Activated naive CD8-positive, alpha-beta T cell treated with anti-CD3 and anti-CD28 coated beads for 36 hours (primary cell): Measurements from ENCODE around the gene MEST. TPM values are rescaled to one million over a fixed set of nuclear protein-coding genes. Genes with fewer than 3 reads are reported as not detected.
"Not testable (repeated sequence)": the region's sequence is repeated elsewhere in the genome, so short reads cannot be mapped to it uniquely, and the experiment has no call there.

ENCODE experiments used
- DNase-seq: peaks from one replicate; pipeline ENCODE4 v3.0.0; 2021
- H3K27ac Mint-ChIP-seq: one replicate; pipeline ENCODE4 v1.8.0; 2022; ENCODE audit warnings: mild to moderate bottlenecking, moderate library complexity, mixed read lengths
- H3K27me3 Mint-ChIP-seq: one replicate; pipeline ENCODE4 v1.8.0; 2022; ENCODE audit warnings: mild to moderate bottlenecking, mixed read lengths
- H3K36me3 Mint-ChIP-seq: one replicate; pipeline ENCODE4 v1.8.0; 2021; ENCODE audit warnings: mild to moderate bottlenecking, mixed read lengths
- H3K4me1 Mint-ChIP-seq: one replicate; pipeline ENCODE4 v1.8.0; 2021; ENCODE audit warnings: mixed read lengths
- H3K4me3 Mint-ChIP-seq: one replicate; pipeline ENCODE4 v1.8.0; 2022; ENCODE audit warnings: mild to moderate bottlenecking, moderate library complexity, mixed read lengths
- H3K9me3 Mint-ChIP-seq: one replicate; pipeline ENCODE4 v1.8.0; 2022; ENCODE audit warnings: mixed read lengths
- total RNA-seq, 2 experiments: library from RNA; stranded (reverse); gene quantifications; one replicate each; pipeline ENCODE4 v1.2.3, GENCODE V29; 2021

Gene MEST, protein sequence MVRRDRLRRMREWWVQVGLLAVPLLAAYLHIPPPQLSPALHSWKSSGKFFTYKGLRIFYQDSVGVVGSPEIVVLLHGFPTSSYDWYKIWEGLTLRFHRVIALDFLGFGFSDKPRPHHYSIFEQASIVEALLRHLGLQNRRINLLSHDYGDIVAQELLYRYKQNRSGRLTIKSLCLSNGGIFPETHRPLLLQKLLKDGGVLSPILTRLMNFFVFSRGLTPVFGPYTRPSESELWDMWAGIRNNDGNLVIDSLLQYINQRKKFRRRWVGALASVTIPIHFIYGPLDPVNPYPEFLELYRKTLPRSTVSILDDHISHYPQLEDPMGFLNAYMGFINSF
- total RNA-seq = 10 to 100 TPM; 15.1 to 18.4 TPM

DNA sequence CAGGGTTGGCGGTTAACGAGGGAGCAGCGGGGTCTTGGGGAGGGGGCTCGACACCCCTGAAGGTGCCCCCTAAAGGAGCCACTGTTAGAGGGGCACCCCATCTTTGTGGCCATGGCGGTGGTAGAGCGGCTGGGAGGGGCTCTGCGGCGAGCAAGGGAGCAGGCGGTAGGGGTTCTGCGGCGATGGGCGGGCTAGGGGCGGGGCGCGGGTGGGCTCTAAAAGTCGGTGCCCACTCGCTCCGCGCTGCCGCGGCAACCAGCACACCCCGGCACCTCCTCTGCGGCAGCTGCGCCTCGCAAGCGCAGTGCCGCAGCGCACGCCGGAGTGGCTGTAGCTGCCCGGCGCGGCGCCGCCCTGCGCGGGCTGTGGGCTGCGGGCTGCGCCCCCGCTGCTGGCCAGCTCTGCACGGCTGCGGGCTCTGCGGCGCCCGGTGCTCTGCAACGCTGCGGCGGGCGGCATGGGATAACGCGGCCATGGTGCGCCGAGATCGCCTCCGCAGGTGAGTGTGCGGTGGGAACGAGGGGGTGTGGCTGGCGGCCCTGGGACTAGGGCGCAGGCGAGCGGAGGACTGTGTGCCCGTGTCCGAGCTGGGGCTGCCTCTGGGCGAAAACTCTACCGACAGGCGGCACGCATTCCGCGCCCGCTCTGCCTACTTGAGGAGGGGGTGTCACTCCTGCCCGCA lies at the start of gene MEST:
Gene MEST (plus strand): TSS at position 245 of the 682 bp plus-strand sequence. CDS start 229 bp downstream, at position 474.
- peaks cover 2% of the 10 kb centered on the region for H3K9me3 Mint-ChIP-seq
- H3K4me3 Mint-ChIP-seq = peak within 1 kb of the TSS; percentile 75
- H3K4me1 Mint-ChIP-seq = peaks cover 10% of the 10 kb centered on the region

DNA sequence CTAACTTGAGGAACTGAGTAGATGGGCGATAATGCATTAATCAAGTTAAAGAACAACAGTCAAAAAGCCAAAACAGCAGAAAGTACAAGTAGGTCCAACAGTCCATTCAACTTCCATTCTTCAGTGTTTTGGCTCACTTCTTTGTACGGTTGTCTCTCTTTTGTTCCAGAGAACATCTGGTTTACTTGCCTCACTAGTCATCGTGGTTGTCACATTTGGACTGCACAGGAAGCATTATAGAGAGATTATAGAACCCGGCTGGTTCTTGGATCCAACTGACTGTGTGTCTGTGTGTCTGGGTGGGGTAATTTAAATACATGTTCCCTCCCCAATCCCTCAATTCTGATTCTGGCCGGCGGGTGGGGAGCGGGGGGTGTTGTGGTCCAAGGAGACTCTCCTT lies 49.3 kb upstream of the MEST start:
- Mint-ChIP-seq H3K4me1 (peaks cover 38% of the 10 kb centered on the region), H3K9me3 (peaks cover 4% of the 10 kb centered on the region), H3K27ac (no peak overlapping the region), H3K36me3 (peaks cover 22% of the 10 kb centered on the region), H3K4me3 (no peak overlapping the region), H3K27me3 (no peaks in the 10 kb centered on the region)
- DNase-seq = no peak

More for the DNA sequence above, at the start of gene MEST:
- H3K27me3 Mint-ChIP-seq = peaks cover 17% of the 10 kb centered on the region
- no peak within 1 kb of the TSS for H3K27ac Mint-ChIP-seq
- H3K36me3 Mint-ChIP-seq = peaks cover 10% of the 10 kb centered on the region
- peak; percentile 35 for DNase-seq

GRCh38 chr7:130444234-130444633 lies 47.7 kb upstream of the MEST start:
- no peak overlapping the region for H3K27ac Mint-ChIP-seq
- peaks cover 18% of the 10 kb centered on the region for H3K36me3 Mint-ChIP-seq
- no peak overlapping the region for H3K4me3 Mint-ChIP-seq
- peaks cover 9% of the 10 kb centered on the region for H3K9me3 Mint-ChIP-seq
- no peak for DNase-seq
- H3K27me3 Mint-ChIP-seq = no peaks in the 10 kb centered on the region
- H3K4me1 Mint-ChIP-seq = peaks cover 26% of the 10 kb centered on the region

DNA sequence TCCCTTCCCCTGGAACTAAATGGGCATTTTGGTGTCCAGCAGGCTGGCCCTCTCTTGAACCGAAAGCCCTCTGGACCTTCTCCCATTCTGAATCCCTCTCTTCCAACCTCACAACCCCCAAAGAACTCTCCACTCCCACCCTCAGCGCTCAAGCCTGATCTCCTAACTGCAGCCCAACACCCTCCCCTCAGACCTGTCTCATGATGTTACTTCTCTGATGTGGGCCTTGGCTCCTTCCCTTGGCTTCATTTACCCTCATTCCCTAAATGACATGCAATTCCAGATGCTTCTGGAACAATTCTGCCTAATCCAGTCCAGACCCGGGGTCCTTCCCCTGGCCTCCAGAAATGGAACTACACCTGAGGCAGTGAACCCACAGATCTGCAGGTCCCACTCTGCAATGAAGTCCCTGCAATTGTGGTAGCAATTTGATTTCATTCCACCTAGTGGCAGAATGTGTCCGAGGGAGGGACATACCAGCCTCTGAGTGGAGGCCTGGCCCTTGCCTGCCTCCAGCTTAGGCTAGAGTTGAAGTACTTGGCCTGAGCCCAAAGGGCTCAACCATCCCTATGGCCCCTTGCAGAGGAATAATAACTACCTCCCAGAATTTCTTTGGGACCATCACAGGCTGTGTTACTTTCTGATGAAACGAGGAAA lies 47.0 kb upstream of the MEST start:
- Mint-ChIP-seq H3K9me3 (peaks cover 9% of the 10 kb centered on the region), H3K27ac (no peak overlapping the region), H3K4me3 (no peak overlapping the region), H3K27me3 (no peaks in the 10 kb centered on the region), H3K36me3 (peaks cover 12% of the 10 kb centered on the region), H3K4me1 (peaks cover 21% of the 10 kb centered on the region)
- no peak for DNase-seq

DNA sequence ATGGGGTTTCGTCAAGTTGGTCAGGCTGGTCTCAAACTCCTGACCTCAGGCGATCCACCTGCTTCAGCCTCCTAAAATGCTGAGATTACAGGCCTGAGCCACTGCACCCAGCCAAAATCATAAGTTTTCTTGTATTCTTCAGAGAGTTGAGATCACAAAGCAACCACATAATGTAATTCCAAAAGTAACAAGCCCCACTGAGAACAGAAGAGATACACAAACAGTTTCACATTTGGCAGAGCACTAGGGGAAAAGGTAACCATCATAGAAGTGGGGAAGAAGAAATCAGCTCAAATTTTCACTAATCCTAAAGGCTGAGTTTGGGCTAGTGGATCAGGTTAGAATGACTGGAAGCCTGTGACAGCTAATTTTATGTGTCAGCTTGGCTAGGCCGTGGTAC lies 45.6 kb upstream of the MEST start:
- DNase-seq = no peak
- peaks cover 5% of the 10 kb centered on the region for H3K36me3 Mint-ChIP-seq
- no peaks in the 10 kb centered on the region for H3K27me3 Mint-ChIP-seq
- peaks cover 13% of the 10 kb centered on the region for H3K4me1 Mint-ChIP-seq
- H3K9me3 Mint-ChIP-seq = peaks cover 7% of the 10 kb centered on the region
- no peak overlapping the region for H3K4me3 Mint-ChIP-seq
- peak overlapping the region; percentile 11 for H3K27ac Mint-ChIP-seq

GRCh38 chr7:130451344-130451743 lies 40.5 kb upstream of the MEST start:
- H3K4me3 Mint-ChIP-seq, H3K36me3 Mint-ChIP-seq, H3K27ac Mint-ChIP-seq, DNase-seq, H3K27me3 Mint-ChIP-seq, H3K9me3 Mint-ChIP-seq: not testable (repeated sequence)
- peaks cover 15% of the 10 kb centered on the region for H3K4me1 Mint-ChIP-seq

DNA sequence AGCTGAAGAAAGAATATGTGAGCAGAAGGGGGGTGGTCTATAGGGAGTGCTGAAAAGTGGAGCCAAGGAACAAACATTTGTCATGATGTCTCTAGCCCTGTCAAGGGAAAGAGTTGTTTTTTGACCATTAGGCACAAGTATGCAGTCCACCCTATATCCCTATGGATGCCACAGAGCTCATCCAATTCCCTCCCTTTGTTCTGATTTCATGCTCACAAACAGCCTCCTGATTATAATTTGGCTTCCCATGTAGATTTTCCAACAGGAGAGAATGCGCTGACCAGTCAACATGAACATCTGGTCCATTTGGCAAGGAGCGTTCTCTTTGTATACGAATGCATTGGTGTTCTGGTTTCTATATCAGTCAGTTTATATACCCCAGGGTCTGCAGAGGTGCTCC lies 38.9 kb upstream of the MEST start:
- no peak for DNase-seq
- Mint-ChIP-seq H3K4me3 (no peak overlapping the region), H3K9me3 (peaks cover 7% of the 10 kb centered on the region), H3K36me3 (peaks cover 3% of the 10 kb centered on the region), H3K27me3 (no peaks in the 10 kb centered on the region), H3K4me1 (peaks cover 12% of the 10 kb centered on the region), H3K27ac (no peak overlapping the region)

DNA sequence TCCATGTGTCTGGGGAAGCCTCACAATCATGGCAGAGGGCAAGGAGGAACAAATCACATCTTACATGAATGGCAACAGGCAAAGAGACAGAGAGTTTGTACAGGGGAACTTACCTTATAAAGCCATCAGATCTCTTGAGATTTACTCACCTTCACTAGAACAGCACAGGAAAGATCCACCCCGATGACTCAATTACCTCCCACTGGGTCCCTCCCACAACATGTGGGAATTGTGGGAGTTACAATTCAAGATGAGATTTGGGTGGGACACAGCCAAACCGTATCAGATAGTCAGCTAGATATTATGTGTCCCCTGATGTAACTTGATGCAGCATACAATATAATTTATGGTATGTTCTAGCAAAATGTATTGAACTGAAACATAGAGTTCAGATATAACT lies 36.9 kb upstream of the MEST start:
- peaks cover 21% of the 10 kb centered on the region for H3K4me1 Mint-ChIP-seq
- H3K9me3 Mint-ChIP-seq = peaks cover 17% of the 10 kb centered on the region
- no peak overlapping the region for H3K27ac Mint-ChIP-seq
- no peaks in the 10 kb centered on the region for H3K27me3 Mint-ChIP-seq
- no peak overlapping the region for H3K4me3 Mint-ChIP-seq
- peaks cover 11% of the 10 kb centered on the region for H3K36me3 Mint-ChIP-seq
- DNase-seq = no peak

DNA sequence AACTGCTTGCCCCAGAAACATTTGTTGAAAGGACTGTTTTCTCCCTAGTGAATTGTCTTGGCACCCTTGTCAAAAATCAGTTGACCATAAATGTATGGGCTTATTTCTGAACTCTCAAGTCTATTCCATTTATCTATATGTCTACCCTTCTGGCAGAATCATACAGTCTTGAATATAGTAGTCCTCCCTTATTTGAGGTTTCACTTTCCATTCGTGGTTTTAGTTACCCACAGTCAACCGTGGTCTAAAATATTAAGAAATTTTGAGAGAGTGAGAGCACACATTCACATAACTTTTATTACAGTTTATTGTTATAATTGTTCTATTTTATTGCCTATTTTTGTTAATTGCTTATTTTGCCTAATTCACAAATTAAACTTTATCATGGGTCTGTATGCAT lies 33.6 kb upstream of the MEST start:
- H3K27ac Mint-ChIP-seq = peak overlapping the region; percentile 34
- no peak for DNase-seq
- peaks cover 17% of the 10 kb centered on the region for H3K9me3 Mint-ChIP-seq
- H3K27me3 Mint-ChIP-seq = no peaks in the 10 kb centered on the region
- H3K36me3 Mint-ChIP-seq = peaks cover 11% of the 10 kb centered on the region
- H3K4me1 Mint-ChIP-seq = peaks cover 21% of the 10 kb centered on the region
- peak overlapping the region; percentile 22 for H3K4me3 Mint-ChIP-seq

GRCh38 chr7:130461272-130461671 lies 30.6 kb upstream of the MEST start:
- Mint-ChIP-seq H3K36me3 (peaks cover 11% of the 10 kb centered on the region), H3K4me1 (peaks cover 12% of the 10 kb centered on the region), H3K27me3 (no peaks in the 10 kb centered on the region)

DNA sequence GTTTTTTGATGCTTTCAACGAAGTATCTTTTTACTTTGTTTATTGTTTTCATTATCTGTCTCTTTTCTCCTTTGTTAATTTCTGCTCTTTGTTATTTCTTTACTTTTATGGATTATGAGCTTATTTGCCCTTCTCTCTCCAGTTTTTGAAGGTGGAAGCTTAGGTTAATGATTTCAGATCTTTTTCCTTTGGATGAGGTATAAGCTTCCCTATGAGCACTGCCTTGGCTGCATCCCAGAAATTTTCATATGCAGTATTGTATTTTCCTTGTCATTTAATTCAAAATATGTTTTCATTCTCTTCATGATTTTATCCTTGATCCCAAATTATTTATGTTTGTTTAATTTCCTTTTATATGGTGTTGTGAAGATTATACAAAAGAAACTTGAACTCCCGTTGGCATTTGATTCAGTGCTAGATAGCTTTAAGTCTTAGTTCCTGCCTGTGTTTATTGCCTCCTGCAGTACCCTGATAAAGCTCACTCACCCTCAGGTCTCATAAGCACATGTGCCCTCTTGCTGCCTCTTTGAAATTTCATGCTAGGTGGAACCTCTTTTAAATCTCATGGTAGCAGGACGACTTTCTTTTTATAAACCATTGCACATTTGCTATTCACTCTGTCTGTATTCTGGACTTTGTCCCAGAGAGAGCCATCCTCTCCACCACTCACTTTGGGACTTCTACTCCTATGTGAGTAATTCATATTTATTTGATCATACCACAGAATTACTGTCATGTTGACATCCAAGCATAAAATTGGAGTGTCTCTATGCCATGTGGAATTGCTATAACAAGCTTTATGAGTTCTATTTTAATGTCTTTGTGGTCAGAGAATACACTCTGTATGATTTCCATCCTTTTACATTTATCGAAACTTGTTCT lies 28.1 kb upstream of the MEST start:
- H3K9me3 Mint-ChIP-seq = peaks cover 15% of the 10 kb centered on the region
- peaks cover 5% of the 10 kb centered on the region for H3K4me1 Mint-ChIP-seq
- peaks cover 7% of the 10 kb centered on the region for H3K36me3 Mint-ChIP-seq
- no peak for DNase-seq
- no peaks in the 10 kb centered on the region for H3K27me3 Mint-ChIP-seq
- no peak overlapping the region for H3K4me3 Mint-ChIP-seq
- no peak overlapping the region for H3K27ac Mint-ChIP-seq

More at GRCh38 chr7:130461272-130461671, 30.6 kb upstream of the MEST start:
- no peak for DNase-seq
- no peak overlapping the region for H3K4me3 Mint-ChIP-seq
- peaks cover 20% of the 10 kb centered on the region for H3K9me3 Mint-ChIP-seq
- no peak overlapping the region for H3K27ac Mint-ChIP-seq

GRCh38 chr7:130468612-130469011 lies 23.3 kb upstream of the MEST start:
- Mint-ChIP-seq H3K27me3 (no peaks in the 10 kb centered on the region), H3K4me3 (no peak overlapping the region), H3K36me3 (no peaks in the 10 kb centered on the region), H3K9me3 (peaks cover 2% of the 10 kb centered on the region), H3K4me1 (peaks cover 9% of the 10 kb centered on the region), H3K27ac (no peak overlapping the region)
- DNase-seq = no peak

- no peak overlapping the region for H3K4me3 Mint-ChIP-seq
- H3K4me1 Mint-ChIP-seq = peaks cover 16% of the 10 kb centered on the region
- no peaks in the 10 kb centered on the region for H3K36me3 Mint-ChIP-seq
- no peak for DNase-seq
- no peaks in the 10 kb centered on the region for H3K27me3 Mint-ChIP-seq
- no peak overlapping the region for H3K27ac Mint-ChIP-seq
- H3K9me3 Mint-ChIP-seq = no peaks in the 10 kb centered on the region
These were observed 19.9 kb upstream of the MEST start for GRCh38 chr7:130471974-130472373.

- H3K27me3 Mint-ChIP-seq = no peaks in the 10 kb centered on the region
- H3K4me3 Mint-ChIP-seq = no peak overlapping the region
- peaks cover 16% of the 10 kb centered on the region for H3K4me1 Mint-ChIP-seq
- H3K27ac Mint-ChIP-seq = no peak overlapping the region
- H3K36me3 Mint-ChIP-seq = no peaks in the 10 kb centered on the region
- H3K9me3 Mint-ChIP-seq = no peaks in the 10 kb centered on the region
- no peak for DNase-seq
These were observed 18.6 kb upstream of the MEST start for GRCh38 chr7:130473289-130473688.
